Esophagus muscularis mucosa (tissue), 4 donors: ENCODE data around the gene PDE4D. TPM values are rescaled to one million over a fixed set of nuclear protein-coding genes. Genes with fewer than 3 reads are reported as not detected.
"Not testable (repeated sequence)": the region's sequence is repeated elsewhere in the genome, so short reads cannot be mapped to it uniquely, and the experiment has no call there.

ENCODE experiments used
- DNase-seq: peaks from one replicate; pipeline ENCODE4 v3.0.0-alpha.2; 2017; ENCODE audit errors: extremely low spot score
- H3K27ac ChIP-seq, 4 donors: fragments of 200-600 bp; sonication (generic); replicated peaks in 1 of 4; 1 replicate in 3 of 4; 2 replicates in 1 of 4; pipeline ENCODE4 v1.5.1; 2016 to 2019; ENCODE audit warnings: mild to moderate bottlenecking in 1 of 4
- H3K27me3 ChIP-seq, 4 donors: fragments of 200-600 bp; sonication (generic); one replicate each; pipeline versions ENCODE4 v1.5.1 to v1.6.0; 2016 to 2019
- H3K36me3 ChIP-seq, 4 donors: fragments of 200-600 bp; sonication (generic); one replicate each; pipeline ENCODE4 v1.5.1; 2016 to 2019
- H3K4me1 ChIP-seq, 4 donors: fragments of 200-600 bp; sonication (generic); one replicate each; pipeline ENCODE4 v1.5.1; 2016 to 2019
- H3K4me3 ChIP-seq, 4 donors: fragments of 200-600 bp; sonication (generic); 1 replicate in 2 of 4; 2 replicates in 2 of 4; pipeline ENCODE4 v1.5.1; 2016 to 2019; ENCODE audit warnings: mild to moderate bottlenecking in 4 of 4, moderate library complexity in 1 of 4
- H3K9me3 ChIP-seq, 4 donors: fragments of 200-600 bp; sonication (generic); 1 replicate in 3 of 4; 2 replicates in 1 of 4; pipeline ENCODE4 v1.5.1; 2016 to 2019
- CTCF ChIP-seq, 3 experiments: fragments of 200-600 bp in 2 of 3; fragments of 450-650 bp in 1 of 3; sonication (generic) in 2 of 3; IDR thresholded peaks; one replicate each; pipeline ENCODE4 v1.5.1; 2017 to 2019; ENCODE audit warnings: antibody characterized with exemption in 3 of 3, mild to moderate bottlenecking in 2 of 3, moderate library complexity in 1 of 3
- EP300 ChIP-seq: sonication (generic); formaldehyde crosslinking; IDR thresholded peaks from one replicate; pipeline ENCODE4 v1.6.1; 2017; ENCODE audit warnings: antibody characterized with exemption
- POLR2A ChIP-seq: fragments of 450-650 bp; IDR thresholded peaks from one replicate; pipeline ENCODE4 v1.6.1; 2017; ENCODE audit warnings: antibody characterized with exemption, moderate library complexity, mild to moderate bottlenecking, low read depth
- POLR2AphosphoS5 ChIP-seq, 2 donors: sonication (generic); formaldehyde crosslinking; IDR thresholded peaks; one replicate each; pipeline ENCODE4 v1.6.1; 2017; ENCODE audit warnings: antibody characterized with exemption in 2 of 2
- WGBS: methylation state at CpG from one replicate; pipeline ENCODE4 v1.1.5; 2018; 5-methylcytosine and 5-hydroxymethylcytosine counted together
- intact Hi-C: fragments of 100-400 bp; cut with DNase I; formaldehyde crosslinking; loops from one replicate; pipeline ENCODE4 v1.15.1; 2023
- total RNA-seq, 4 donors: library from RNA; depleted of rRNA; stranded (reverse); fragments of >200 nt; gene quantifications; one replicate each; pipeline versions ENCODE4 v1.1.0 to v1.2.1, GENCODE V29; 2016

The PDE4D gene
- total RNA-seq, 4 donors from 2014 or later: 39.2 to 87.0 (median 50.2) TPM

DNA sequence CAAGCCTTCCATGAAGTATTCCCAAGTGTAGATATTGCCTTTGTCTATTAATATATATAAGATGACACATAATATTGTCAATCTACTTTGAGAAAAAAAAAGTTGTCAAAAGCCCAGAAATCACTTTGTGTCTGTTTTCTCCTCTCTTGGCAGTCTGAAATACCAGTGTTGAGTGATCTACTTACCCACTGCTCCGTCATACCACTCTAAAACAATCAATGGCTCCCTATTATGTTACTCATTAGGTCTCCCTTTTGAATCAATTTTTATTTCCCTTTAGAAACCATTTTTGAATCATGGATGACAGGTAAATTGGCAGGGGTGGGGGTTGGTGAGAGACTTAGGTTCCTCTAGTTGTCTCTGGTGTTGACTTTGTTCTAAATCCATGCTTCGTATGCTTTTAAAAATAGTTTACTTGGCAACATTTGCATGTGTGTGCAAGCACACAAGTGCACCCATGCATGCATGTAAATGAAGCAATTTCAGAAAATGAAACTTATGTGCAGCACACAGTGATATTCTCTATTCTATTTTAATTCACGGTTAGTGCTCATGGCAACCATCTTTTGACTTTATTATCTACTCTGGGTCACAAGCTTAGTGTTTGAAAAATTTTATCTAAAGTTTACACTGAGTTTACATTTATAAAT, 931.8 kb downstream of the PDE4D start:
- WGBS: 82% methylated on average over 3 of the region's 3 CpGs
- H3K4me3 ChIP-seq: no peak overlapping the region
- intact Hi-C loops: no loop called here

GRCh38 chr5:58958701-58959100, 934.8 kb downstream of the PDE4D start:
- intact Hi-C loops: no loop called here
- no peak overlapping the region for H3K27ac ChIP-seq
- 70% methylated on average over 2 of the region's 3 CpGs for WGBS
- no peak for DNase-seq
- no peaks in the 10 kb centered on the region for H3K9me3 ChIP-seq
- no peaks in the 10 kb centered on the region for H3K4me1 ChIP-seq
- no peaks in the 10 kb centered on the region for H3K27me3 ChIP-seq
- no peak overlapping the region for H3K4me3 ChIP-seq
- TF ChIP-seq CTCF (IDR thresholded peaks at IDR 0.05): no peak
- no peak for TF ChIP-seq EP300
- TF ChIP-seq POLR2A: no peak
- TF ChIP-seq POLR2AphosphoS5 (IDR thresholded peaks at IDR 0.05): no peak
- H3K36me3 ChIP-seq: no peaks in the 10 kb centered on the region

More for the DNA sequence above, 931.8 kb downstream of the PDE4D start:
- no peaks in the 10 kb centered on the region for H3K36me3 ChIP-seq
- H3K27ac ChIP-seq: no peak overlapping the region
- no peak for TF ChIP-seq POLR2AphosphoS5 (IDR thresholded peaks at IDR 0.05)
- no peak for TF ChIP-seq EP300
- TF ChIP-seq CTCF (IDR thresholded peaks at IDR 0.05): no peak
- TF ChIP-seq POLR2A: no peak
- H3K4me1 ChIP-seq: no peaks in the 10 kb centered on the region
- no peaks in the 10 kb centered on the region for H3K9me3 ChIP-seq
- no peaks in the 10 kb centered on the region for H3K27me3 ChIP-seq
- no peak for DNase-seq

DNA sequence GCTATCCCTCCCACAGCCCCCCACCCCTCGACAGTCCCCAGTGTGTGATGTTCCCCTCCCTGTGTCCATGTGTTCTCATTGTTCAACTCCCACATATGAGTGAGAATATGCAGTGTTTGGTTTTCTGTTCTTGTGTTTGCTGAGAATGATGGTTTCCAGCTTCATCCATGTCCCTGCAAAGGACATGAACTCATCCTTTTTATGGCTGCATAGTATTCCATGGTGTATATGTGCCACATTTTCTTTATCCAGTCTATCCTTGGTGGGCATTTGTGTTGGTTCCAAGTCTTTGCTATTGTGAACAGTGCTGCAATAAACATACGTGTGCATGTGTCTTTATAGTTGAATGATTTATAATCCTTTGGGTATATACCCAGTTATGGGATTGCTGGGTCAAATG, 940.3 kb downstream of the PDE4D start:
- intact Hi-C loops, DNase-seq, H3K27ac ChIP-seq, H3K27me3 ChIP-seq, H3K4me1 ChIP-seq, H3K36me3 ChIP-seq, H3K9me3 ChIP-seq, H3K4me3 ChIP-seq: not testable (repeated sequence)
- 74% methylated on average over 2 of the region's 2 CpGs for WGBS

- Histone ChIP-seq H3K4me3 (no peak overlapping the region), H3K36me3 (no peaks in the 10 kb centered on the region)
- WGBS: 64% methylated on average over 2 of the region's 2 CpGs
These were observed 943.3 kb downstream of the PDE4D start for GRCh38 chr5:58950224-58950623.

DNA sequence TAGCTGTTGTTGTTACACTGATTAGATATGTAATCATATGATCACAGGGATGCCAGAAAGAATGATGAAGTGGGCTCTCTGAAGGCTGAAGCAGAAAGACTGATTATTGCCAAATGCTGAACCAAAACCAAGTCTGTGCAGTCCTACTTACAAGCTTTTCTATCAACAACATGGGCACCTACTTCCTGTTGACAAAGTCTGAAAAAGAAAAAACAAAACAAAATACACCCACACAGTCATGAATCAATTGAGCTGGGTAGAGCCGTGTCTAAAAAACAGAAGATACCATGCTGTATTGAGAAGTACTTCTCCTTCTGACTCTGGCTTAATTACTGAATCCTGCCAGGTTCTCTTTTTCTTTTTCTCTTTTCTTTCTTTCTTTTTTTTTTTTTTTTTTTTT, 947.3 kb downstream of the PDE4D start:
- H3K4me1 ChIP-seq: no peaks in the 10 kb centered on the region
- DNase-seq: no peak
- H3K36me3 ChIP-seq: no peaks in the 10 kb centered on the region
- TF ChIP-seq POLR2AphosphoS5 (IDR thresholded peaks at IDR 0.05) (no peak), CTCF (IDR thresholded peaks at IDR 0.05) (no peak), EP300 (no peak), POLR2A (no peak)
- no peaks in the 10 kb centered on the region for H3K27me3 ChIP-seq
- no peak overlapping the region for H3K27ac ChIP-seq
- H3K9me3 ChIP-seq: no peaks in the 10 kb centered on the region
- WGBS: 33% methylated on average over 1 of the region's 1 CpG
- H3K4me3 ChIP-seq: no peak overlapping the region
- intact Hi-C loops: no loop called here

More at GRCh38 chr5:58950224-58950623, 943.3 kb downstream of the PDE4D start:
- Histone ChIP-seq H3K9me3 (no peaks in the 10 kb centered on the region), H3K4me1 (no peaks in the 10 kb centered on the region), H3K27me3 (no peaks in the 10 kb centered on the region), H3K27ac (no peak overlapping the region)
- DNase-seq: no peak
- TF ChIP-seq CTCF (IDR thresholded peaks at IDR 0.05) (no peak), POLR2AphosphoS5 (IDR thresholded peaks at IDR 0.05) (no peak), EP300 (no peak), POLR2A (no peak)
- intact Hi-C loops: no loop called here
